HepG2 (cell line): ENCODE results near the gene SIK2. TPM values are rescaled to one million over a fixed set of nuclear protein-coding genes. Genes with fewer than 3 reads are reported as not detected.

Source experiments
- ATAC-seq: fragments of 200-7000 bp; cut with Tn5 transposase; 3 replicates; pipeline ENCODE4 v1.9.1; 2020; ENCODE audit warnings: mild to moderate bottlenecking, moderate library complexity
- BruUV-seq: library from RNA; stranded (reverse); fragments of 400-500 nt; replicated peaks from 2 replicates; lab custom pipeline; 2021; lab: Mats Ljungman, UMichigan
- CTCF ChIA-PET: fragments of 300-600 bp; formaldehyde crosslinking; extraction: SDS; loops from one replicate; lab custom pipeline; 2021; ENCODE audit warnings: low total read pairs, inconsistent platforms, low intra/inter-chr PET ratio; lab: Yijun Ruan, JAX
- POLR2A ChIA-PET: fragments of 350-600 bp; sonication (Branson Sonifier 250); formaldehyde crosslinking; loops from one replicate; lab custom pipeline; 2020; ENCODE audit warnings: antibody characterized with exemption, inconsistent platforms; lab: Yijun Ruan, JAX
- DNase-seq: peaks from one replicate; pipeline ENCODE4 v3.0.0-alpha.2; 2015; ENCODE audit warnings: low spot score
- FAIRE-seq: peaks from 3 replicates; lab custom pipeline; 2011; peaks lifted over from hg19 to GRCh38; lab: Jason Lieb, UNC
- H2AFZ ChIP-seq: one replicate; pipeline ENCODE4 v1.6.1; 2011; ENCODE audit warnings: low read length, inconsistent platforms
- H3K27ac ChIP-seq: fragments of 300-600 bp; 3 replicates; pipeline ENCODE4 v1.8.0; 2011; ENCODE audit warnings: mixed run types, mild to moderate bottlenecking, mixed read lengths, low read length, inconsistent platforms; ENCODE audit not compliant: insufficient read depth; ENCODE audit errors: extremely low read length
- H3K27me3 ChIP-seq, 2 experiments: fragments of 200-600 bp in 1 of 2; 2 replicates in 1 of 2; 3 replicates in 1 of 2; pipeline versions ENCODE4 v1.6.0 to v1.8.0; 2011; ENCODE audit warnings: low read length in 2 of 2, mild to moderate bottlenecking in 2 of 2, moderate library complexity in 2 of 2, inconsistent platforms in 1 of 2; ENCODE audit not compliant: insufficient read depth in 2 of 2, control insufficient read depth in 1 of 2
- H3K36me3 ChIP-seq, 2 experiments: fragments of 200-600 bp in 1 of 2; replicated peaks in 1 of 2; 2 replicates in 1 of 2; 3 replicates in 1 of 2; pipeline versions ENCODE4 v1.5.1 to v1.8.0; 2011; ENCODE audit warnings: low read length in 2 of 2, inconsistent platforms in 1 of 2; ENCODE audit not compliant: insufficient read depth in 2 of 2, control insufficient read depth in 1 of 2
- H3K4me1 ChIP-seq: 2 replicates; pipeline ENCODE4 v1.5.1; 2012; ENCODE audit warnings: low read length, inconsistent platforms; ENCODE audit not compliant: insufficient read depth
- H3K4me2 ChIP-seq: 2 replicates; pipeline ENCODE4 v1.6.0; 2011; ENCODE audit warnings: low read depth, low read length, inconsistent platforms
- H3K4me3 ChIP-seq, 3 experiments: fragments of 200-600 bp in 1 of 3; sonication (generic), shearing (Covaris generic) in 1 of 3; replicated peaks in 1 of 3; 2 replicates each; pipeline ENCODE4 v1.5.1; 2011 to 2016; ENCODE audit warnings: low read length in 3 of 3, inconsistent platforms in 2 of 3, low read depth in 2 of 3, mild to moderate bottlenecking in 2 of 3, control low read depth in 1 of 3, mixed read lengths in 1 of 3; ENCODE audit not compliant: insufficient read depth in 1 of 3
- H3K79me2 ChIP-seq: one replicate; pipeline ENCODE4 v1.6.1; 2011; ENCODE audit warnings: low read length, inconsistent platforms; ENCODE audit not compliant: insufficient read depth
- H3K9ac ChIP-seq: 2 replicates; pipeline ENCODE4 v1.6.0; 2011; ENCODE audit warnings: mild to moderate bottlenecking, low read depth, low read length, inconsistent platforms; ENCODE audit not compliant: insufficient read depth
- H3K9me3 ChIP-seq: 2 replicates; pipeline ENCODE4 v1.5.1; 2012; ENCODE audit warnings: mild to moderate bottlenecking, low read length
- H4K20me1 ChIP-seq: 2 replicates; pipeline ENCODE4 v1.6.0; 2011; ENCODE audit warnings: inconsistent platforms, mild to moderate bottlenecking, low read length, moderate library complexity; ENCODE audit not compliant: insufficient read depth
- AHR ChIP-seq: IDR thresholded peaks from 2 replicates; pipeline ENCODE4 v1.6.1; 2018; ENCODE audit warnings: missing genetic modification reagents, missing compliant biosample characterization
- NAIF1 ChIP-seq: sonication (generic); formaldehyde crosslinking; IDR thresholded peaks from 2 replicates; pipeline ENCODE4 v1.5.0; 2020; ENCODE audit warnings: mild to moderate bottlenecking, missing genetic modification reagents, borderline replicate concordance
- NPAS2 ChIP-seq: sonication (generic); formaldehyde crosslinking; IDR thresholded peaks from 2 replicates; pipeline ENCODE4 v1.8.0; 2022; ENCODE audit warnings: mild to moderate bottlenecking, missing genetic modification reagents, borderline replicate concordance
- POLR2A ChIP-seq, 2 experiments: IDR thresholded peaks; 2 replicates each; pipeline ENCODE4 v1.6.1; 2011; ENCODE audit warnings: low read depth in 2 of 2, low read length in 2 of 2, mild to moderate bottlenecking in 1 of 2, moderate library complexity in 1 of 2; ENCODE audit not compliant: insufficient read depth in 1 of 2
- PRMT3 ChIP-seq: sonication (generic); formaldehyde crosslinking; IDR thresholded peaks from 2 replicates; pipeline ENCODE4 v1.8.1; 2022; ENCODE audit warnings: low read depth, mild to moderate bottlenecking, moderate library complexity, missing genetic modification reagents, borderline replicate concordance
- ZFP36L2 ChIP-seq: sonication (generic); formaldehyde crosslinking; IDR thresholded peaks from 2 replicates; pipeline ENCODE4 v1.4.0; 2020; ENCODE audit warnings: missing genetic modification reagents
- ZNF121 ChIP-seq: sonication (generic); formaldehyde crosslinking; IDR thresholded peaks from 2 replicates; pipeline ENCODE4 v1.5.0; 2020; ENCODE audit warnings: mild to moderate bottlenecking, missing genetic modification reagents
- ZSCAN12 ChIP-seq: sonication (generic); formaldehyde crosslinking; IDR thresholded peaks from 2 replicates; pipeline ENCODE4 v1.9.0; 2021; ENCODE audit warnings: mild to moderate bottlenecking, missing genetic modification reagents
- ZZZ3 ChIP-seq: sonication (generic); formaldehyde crosslinking; IDR thresholded peaks from 2 replicates; pipeline ENCODE4 v1.4.0; 2020; ENCODE audit warnings: missing genetic modification reagents, mild to moderate bottlenecking, borderline replicate concordance
- WGBS: methylation state at CpG from one replicate; pipeline ENCODE4 v1.1.6; 2017; ENCODE audit warnings: low lambda C conversion rate; 5-methylcytosine and 5-hydroxymethylcytosine counted together
- in situ Hi-C: cut with HindIII; loops from 2 replicates; pipeline ENCODE4 v1.10.0; 2017; ENCODE audit warnings: low pct_unique_long_range_greater_than_20kb; ENCODE audit not compliant: extremely low pct_ligation_motif_present
- intact Hi-C: fragments of 100-400 bp; cut with micrococcal nuclease; formaldehyde crosslinking; loops from one replicate; pipeline ENCODE4 v1.10.0; 2022; ENCODE audit not compliant: unreplicated experiment
- polyA plus RNA-seq, 8 experiments: library from polyadenylated mRNA; depleted of rRNA in 3 of 8; stranded (reverse) in 7 of 8; unstranded in 1 of 8; fragments of >200 nt; fragmentation: Illumina TruSeq in 4 of 8; extraction: Trizol in 4 of 8; gene quantifications; 2 replicates each; pipeline versions ENCODE4 v1.2.1 to v1.2.3, GENCODE V29; 2011 to 2016; ENCODE audit warnings: low read depth in 4 of 8, missing spikeins in 1 of 8, mixed read lengths in 1 of 8; ENCODE audit not compliant: insufficient read depth in 1 of 8
- total RNA-seq, 5 experiments: library from RNA; depleted of rRNA; stranded (reverse); fragments of >200 nt; fragmentation: Illumina TruSeq; extraction: Trizol; gene quantifications; 2 replicates each; pipeline ENCODE4 v1.2.3, GENCODE V29; 2016; ENCODE audit warnings: low read depth in 1 of 5
- TF ChIP-seq, protein P1 (sequence below): sonication (generic); formaldehyde crosslinking; IDR thresholded peaks from 2 replicates; pipeline ENCODE4 v1.8.1; 2023; ENCODE audit warnings: mild to moderate bottlenecking, missing genetic modification reagents
- TF ChIP-seq, protein P2 (sequence below): sonication (generic); formaldehyde crosslinking; IDR thresholded peaks from 2 replicates; pipeline ENCODE4 v1.5.1; 2020; ENCODE audit warnings: mild to moderate bottlenecking, missing genetic modification reagents, borderline replicate concordance
- TF ChIP-seq, protein P3 (sequence below): sonication (generic); formaldehyde crosslinking; IDR thresholded peaks from 2 replicates; pipeline ENCODE4 v1.4.0; 2020; ENCODE audit warnings: missing genetic modification reagents

Gene SIK2
- total and polyA plus RNA-seq, 2 of the 13 experiments (the other 11 are each of a cell fraction or from before 2014, with no cell fraction given), result 8.1 to 15.4 TPM

DNA sequence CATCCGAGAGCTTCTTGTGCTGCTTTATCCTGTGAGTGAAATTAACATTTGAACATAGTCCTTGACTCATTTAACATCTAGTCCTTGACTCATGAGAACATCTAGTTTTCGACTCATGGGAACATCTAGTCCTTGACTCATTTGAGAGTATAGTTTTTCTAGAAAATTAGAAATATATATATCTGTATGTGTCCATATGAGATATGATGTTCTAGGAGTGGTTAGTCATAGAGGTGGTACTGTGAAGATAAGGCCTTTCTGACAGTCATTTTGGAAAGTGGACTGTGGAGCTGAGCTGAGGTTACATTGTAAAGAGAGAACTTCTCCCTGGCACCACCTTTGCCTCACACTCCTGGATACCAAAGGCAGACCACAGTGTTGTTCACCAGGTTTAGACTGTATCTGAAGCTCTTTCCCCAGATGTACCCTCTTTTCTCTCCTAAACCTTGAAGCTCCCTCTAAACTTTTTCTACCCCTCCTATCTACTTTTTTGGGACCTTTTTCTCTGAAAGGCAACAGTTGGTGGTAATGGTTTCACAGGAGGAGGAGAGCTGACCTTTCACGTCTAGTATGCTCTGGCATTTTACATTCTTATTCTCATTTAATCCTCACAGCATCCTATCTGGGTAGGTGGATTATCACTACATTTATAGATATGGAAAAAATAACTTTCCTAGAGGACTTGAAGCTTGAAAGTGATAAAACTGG is 96.8 kb downstream of the SIK2 start:
- in situ Hi-C loops (no loop called here), intact Hi-C loops (no loop called here)
- H3K9ac ChIP-seq, result no peak overlapping the region
- no peak for ATAC-seq
- peaks cover 9% of the 10 kb centered on the region for H3K4me1 ChIP-seq
- no peak overlapping the region for H3K27ac ChIP-seq
- no peaks in the 10 kb centered on the region for H3K79me2 ChIP-seq
- no TSS peak for BruUV-seq
- H3K4me2 ChIP-seq, result no peak overlapping the region
- no peak for DNase-seq
- H3K9me3 ChIP-seq, result no peaks in the 10 kb centered on the region
- ChIA-PET POLR2A (interaction anchor here (0.9 kb wide), 1 partner anchor 237 kb away, joined by 3 read pairs; no protein-coding TSS in a partner anchor), CTCF (no interaction called here)
- no peaks in the 10 kb centered on the region for H3K27me3 ChIP-seq
- H3K4me3 ChIP-seq, result no peak overlapping the region
- H3K36me3 ChIP-seq, result peaks cover 4 to 42% of the 10 kb centered on the region in 2 experiments; a peak in 4 of 5 replicates
- no peak overlapping the region for H2AFZ ChIP-seq
- no peak for FAIRE-seq
- WGBS, result 95% methylated on average over 3 of the region's 3 CpGs
- H4K20me1 ChIP-seq, result no peaks in the 10 kb centered on the region
- TF ChIP-seq AHR (CRISPR knock-in tag), result no peak
- TF ChIP-seq, protein P1, sequence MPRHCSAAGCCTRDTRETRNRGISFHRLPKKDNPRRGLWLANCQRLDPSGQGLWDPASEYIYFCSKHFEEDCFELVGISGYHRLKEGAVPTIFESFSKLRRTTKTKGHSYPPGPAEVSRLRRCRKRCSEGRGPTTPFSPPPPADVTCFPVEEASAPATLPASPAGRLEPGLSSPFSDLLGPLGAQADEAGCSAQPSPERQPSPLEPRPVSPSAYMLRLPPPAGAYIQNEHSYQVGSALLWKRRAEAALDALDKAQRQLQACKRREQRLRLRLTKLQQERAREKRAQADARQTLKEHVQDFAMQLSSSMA (CRISPR knock-in tag), result no peak
- no peak for TF ChIP-seq NPAS2
- TF ChIP-seq, protein P2, sequence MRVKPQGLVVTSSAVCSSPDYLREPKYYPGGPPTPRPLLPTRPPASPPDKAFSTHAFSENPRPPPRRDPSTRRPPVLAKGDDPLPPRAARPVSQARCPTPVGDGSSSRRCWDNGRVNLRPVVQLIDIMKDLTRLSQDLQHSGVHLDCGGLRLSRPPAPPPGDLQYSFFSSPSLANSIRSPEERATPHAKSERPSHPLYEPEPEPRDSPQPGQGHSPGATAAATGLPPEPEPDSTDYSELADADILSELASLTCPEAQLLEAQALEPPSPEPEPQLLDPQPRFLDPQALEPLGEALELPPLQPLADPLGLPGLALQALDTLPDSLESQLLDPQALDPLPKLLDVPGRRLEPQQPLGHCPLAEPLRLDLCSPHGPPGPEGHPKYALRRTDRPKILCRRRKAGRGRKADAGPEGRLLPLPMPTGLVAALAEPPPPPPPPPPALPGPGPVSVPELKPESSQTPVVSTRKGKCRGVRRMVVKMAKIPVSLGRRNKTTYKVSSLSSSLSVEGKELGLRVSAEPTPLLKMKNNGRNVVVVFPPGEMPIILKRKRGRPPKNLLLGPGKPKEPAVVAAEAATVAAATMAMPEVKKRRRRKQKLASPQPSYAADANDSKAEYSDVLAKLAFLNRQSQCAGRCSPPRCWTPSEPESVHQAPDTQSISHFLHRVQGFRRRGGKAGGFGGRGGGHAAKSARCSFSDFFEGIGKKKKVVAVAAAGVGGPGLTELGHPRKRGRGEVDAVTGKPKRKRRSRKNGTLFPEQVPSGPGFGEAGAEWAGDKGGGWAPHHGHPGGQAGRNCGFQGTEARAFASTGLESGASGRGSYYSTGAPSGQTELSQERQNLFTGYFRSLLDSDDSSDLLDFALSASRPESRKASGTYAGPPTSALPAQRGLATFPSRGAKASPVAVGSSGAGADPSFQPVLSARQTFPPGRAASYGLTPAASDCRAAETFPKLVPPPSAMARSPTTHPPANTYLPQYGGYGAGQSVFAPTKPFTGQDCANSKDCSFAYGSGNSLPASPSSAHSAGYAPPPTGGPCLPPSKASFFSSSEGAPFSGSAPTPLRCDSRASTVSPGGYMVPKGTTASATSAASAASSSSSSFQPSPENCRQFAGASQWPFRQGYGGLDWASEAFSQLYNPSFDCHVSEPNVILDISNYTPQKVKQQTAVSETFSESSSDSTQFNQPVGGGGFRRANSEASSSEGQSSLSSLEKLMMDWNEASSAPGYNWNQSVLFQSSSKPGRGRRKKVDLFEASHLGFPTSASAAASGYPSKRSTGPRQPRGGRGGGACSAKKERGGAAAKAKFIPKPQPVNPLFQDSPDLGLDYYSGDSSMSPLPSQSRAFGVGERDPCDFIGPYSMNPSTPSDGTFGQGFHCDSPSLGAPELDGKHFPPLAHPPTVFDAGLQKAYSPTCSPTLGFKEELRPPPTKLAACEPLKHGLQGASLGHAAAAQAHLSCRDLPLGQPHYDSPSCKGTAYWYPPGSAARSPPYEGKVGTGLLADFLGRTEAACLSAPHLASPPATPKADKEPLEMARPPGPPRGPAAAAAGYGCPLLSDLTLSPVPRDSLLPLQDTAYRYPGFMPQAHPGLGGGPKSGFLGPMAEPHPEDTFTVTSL (CRISPR knock-in tag), result no peak
- no peak for TF ChIP-seq ZFP36L2
- no peak for TF ChIP-seq PRMT3 (CRISPR knock-in tag)
- no peak for TF ChIP-seq ZZZ3
- TF ChIP-seq ZNF121 (CRISPR knock-in tag), result no peak
- no peak for TF ChIP-seq NAIF1
- no peak for TF ChIP-seq POLR2A (IDR thresholded peaks at IDR 0.05; ENCODE audit: insufficient read depth in 1 of 2, low read depth in 2 of 2, low read length in 2 of 2)
- TF ChIP-seq, protein P3, sequence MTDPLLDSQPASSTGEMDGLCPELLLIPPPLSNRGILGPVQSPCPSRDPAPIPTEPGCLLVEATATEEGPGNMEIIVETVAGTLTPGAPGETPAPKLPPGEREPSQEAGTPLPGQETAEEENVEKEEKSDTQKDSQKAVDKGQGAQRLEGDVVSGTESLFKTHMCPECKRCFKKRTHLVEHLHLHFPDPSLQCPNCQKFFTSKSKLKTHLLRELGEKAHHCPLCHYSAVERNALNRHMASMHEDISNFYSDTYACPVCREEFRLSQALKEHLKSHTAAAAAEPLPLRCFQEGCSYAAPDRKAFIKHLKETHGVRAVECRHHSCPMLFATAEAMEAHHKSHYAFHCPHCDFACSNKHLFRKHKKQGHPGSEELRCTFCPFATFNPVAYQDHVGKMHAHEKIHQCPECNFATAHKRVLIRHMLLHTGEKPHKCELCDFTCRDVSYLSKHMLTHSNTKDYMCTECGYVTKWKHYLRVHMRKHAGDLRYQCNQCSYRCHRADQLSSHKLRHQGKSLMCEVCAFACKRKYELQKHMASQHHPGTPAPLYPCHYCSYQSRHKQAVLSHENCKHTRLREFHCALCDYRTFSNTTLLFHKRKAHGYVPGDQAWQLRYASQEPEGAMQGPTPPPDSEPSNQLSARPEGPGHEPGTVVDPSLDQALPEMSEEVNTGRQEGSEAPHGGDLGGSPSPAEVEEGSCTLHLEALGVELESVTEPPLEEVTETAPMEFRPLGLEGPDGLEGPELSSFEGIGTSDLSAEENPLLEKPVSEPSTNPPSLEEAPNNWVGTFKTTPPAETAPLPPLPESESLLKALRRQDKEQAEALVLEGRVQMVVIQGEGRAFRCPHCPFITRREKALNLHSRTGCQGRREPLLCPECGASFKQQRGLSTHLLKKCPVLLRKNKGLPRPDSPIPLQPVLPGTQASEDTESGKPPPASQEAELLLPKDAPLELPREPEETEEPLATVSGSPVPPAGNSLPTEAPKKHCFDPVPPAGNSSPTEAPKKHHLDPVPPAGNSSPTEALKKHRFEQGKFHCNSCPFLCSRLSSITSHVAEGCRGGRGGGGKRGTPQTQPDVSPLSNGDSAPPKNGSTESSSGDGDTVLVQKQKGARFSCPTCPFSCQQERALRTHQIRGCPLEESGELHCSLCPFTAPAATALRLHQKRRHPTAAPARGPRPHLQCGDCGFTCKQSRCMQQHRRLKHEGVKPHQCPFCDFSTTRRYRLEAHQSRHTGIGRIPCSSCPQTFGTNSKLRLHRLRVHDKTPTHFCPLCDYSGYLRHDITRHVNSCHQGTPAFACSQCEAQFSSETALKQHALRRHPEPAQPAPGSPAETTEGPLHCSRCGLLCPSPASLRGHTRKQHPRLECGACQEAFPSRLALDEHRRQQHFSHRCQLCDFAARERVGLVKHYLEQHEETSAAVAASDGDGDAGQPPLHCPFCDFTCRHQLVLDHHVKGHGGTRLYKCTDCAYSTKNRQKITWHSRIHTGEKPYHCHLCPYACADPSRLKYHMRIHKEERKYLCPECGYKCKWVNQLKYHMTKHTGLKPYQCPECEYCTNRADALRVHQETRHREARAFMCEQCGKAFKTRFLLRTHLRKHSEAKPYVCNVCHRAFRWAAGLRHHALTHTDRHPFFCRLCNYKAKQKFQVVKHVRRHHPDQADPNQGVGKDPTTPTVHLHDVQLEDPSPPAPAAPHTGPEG (CRISPR knock-in tag), result no peak
- no peak for TF ChIP-seq ZSCAN12 (CRISPR knock-in tag)
